ENCODE measurements around the gene SLC39A11.

The SLC39A11 gene

GRCh38 chr17:72876413-72876812 is 216.1 kb downstream of the SLC39A11 start:
- DNase-seq (ENCODE audit: extremely low spot score) = no peak
- TF ChIP-seq FOXA1 (IDR thresholded peaks at IDR 0.05) = no peak
- POLR2A ChIA-PET = no interaction called here
- CTCF ChIA-PET = no interaction called here

GRCh38 chr17:72875361-72875760 is 217.1 kb downstream of the SLC39A11 start:
- no peak for DNase-seq (ENCODE audit: extremely low spot score)
- TF ChIP-seq HDGF (IDR thresholded peaks at IDR 0.05; ENCODE audit: borderline replicate concordance) (no peak), CTBP1 (IDR thresholded peaks at IDR 0.05; ENCODE audit: borderline replicate concordance) (no peak), L3MBTL2 (conservative IDR thresholded peaks at IDR 0.05) (no peak), SUZ12 (IDR thresholded peaks at IDR 0.05) (no peak), ELF4 (IDR thresholded peaks at IDR 0.05) (no peak), TARDBP (IDR thresholded peaks at IDR 0.05) (no peak), FOXM1 (IDR thresholded peaks at IDR 0.05; ENCODE audit: borderline replicate concordance) (no peak), SP1 (IDR thresholded peaks at IDR 0.05) (no peak), ARNT (IDR thresholded peaks at IDR 0.05) (no peak), BHLHE40 (IDR thresholded peaks at IDR 0.05; ENCODE audit: borderline replicate concordance) (no peak), NFRKB (IDR thresholded peaks at IDR 0.05) (no peak), LEF1 (IDR thresholded peaks at IDR 0.05; ENCODE audit: borderline replicate concordance) (no peak), FOXA1 (IDR thresholded peaks at IDR 0.05) (no peak), FOXK2 (IDR thresholded peaks at IDR 0.05) (no peak), PKNOX1 (IDR thresholded peaks at IDR 0.05) (no peak), ZNF384 (IDR thresholded peaks at IDR 0.05) (no peak)
- ChIA-PET CTCF (interaction anchor here (0.7 kb wide), 1 partner anchor 18 kb away, joined by 3 read pairs; no protein-coding TSS in a partner anchor), POLR2A (no interaction called here)

- ChIA-PET POLR2A (no interaction called here), CTCF (no interaction called here)
- TF ChIP-seq TARDBP (IDR thresholded peaks at IDR 0.05) = no peak
- no peak for TF ChIP-seq PKNOX1 (IDR thresholded peaks at IDR 0.05)
- no peak for TF ChIP-seq L3MBTL2 (conservative IDR thresholded peaks at IDR 0.05)
- TF ChIP-seq ZNF384 (IDR thresholded peaks at IDR 0.05) = no peak
- no peak for TF ChIP-seq LEF1 (IDR thresholded peaks at IDR 0.05; ENCODE audit: borderline replicate concordance)
- no peak for TF ChIP-seq SUZ12 (IDR thresholded peaks at IDR 0.05)
- no peak for TF ChIP-seq CTBP1 (IDR thresholded peaks at IDR 0.05; ENCODE audit: borderline replicate concordance)
- TF ChIP-seq FOXM1 (IDR thresholded peaks at IDR 0.05; ENCODE audit: borderline replicate concordance) = no peak
- TF ChIP-seq FOXA1 (IDR thresholded peaks at IDR 0.05) = no peak
- no peak for TF ChIP-seq BHLHE40 (IDR thresholded peaks at IDR 0.05; ENCODE audit: borderline replicate concordance)
- no peak for TF ChIP-seq FOXK2 (IDR thresholded peaks at IDR 0.05)
- no peak for TF ChIP-seq ELF4 (IDR thresholded peaks at IDR 0.05)
- TF ChIP-seq HDGF (IDR thresholded peaks at IDR 0.05; ENCODE audit: borderline replicate concordance) = no peak
- no peak for TF ChIP-seq SP1 (IDR thresholded peaks at IDR 0.05)
- no peak for TF ChIP-seq ARNT (IDR thresholded peaks at IDR 0.05)
- TF ChIP-seq NFRKB (IDR thresholded peaks at IDR 0.05) = no peak
- DNase-seq (ENCODE audit: extremely low spot score) = no peak
Observed at GRCh38 chr17:72872396-72872795, 220.1 kb downstream of the SLC39A11 start.

- no peak for DNase-seq (ENCODE audit: extremely low spot score)
- no peak for TF ChIP-seq SP1 (IDR thresholded peaks at IDR 0.05)
- no peak for TF ChIP-seq PKNOX1 (IDR thresholded peaks at IDR 0.05)
- no peak for TF ChIP-seq NFRKB (IDR thresholded peaks at IDR 0.05)
- TF ChIP-seq ARNT (IDR thresholded peaks at IDR 0.05) = no peak
- TF ChIP-seq HDGF (IDR thresholded peaks at IDR 0.05; ENCODE audit: borderline replicate concordance) = no peak
- no peak for TF ChIP-seq SUZ12 (IDR thresholded peaks at IDR 0.05)
- no peak for TF ChIP-seq CTBP1 (IDR thresholded peaks at IDR 0.05; ENCODE audit: borderline replicate concordance)
- no peak for TF ChIP-seq TARDBP (IDR thresholded peaks at IDR 0.05)
- no peak for TF ChIP-seq FOXK2 (IDR thresholded peaks at IDR 0.05)
- TF ChIP-seq ZNF384 (IDR thresholded peaks at IDR 0.05) = no peak
- TF ChIP-seq ELF4 (IDR thresholded peaks at IDR 0.05) = no peak
- TF ChIP-seq LEF1 (IDR thresholded peaks at IDR 0.05; ENCODE audit: borderline replicate concordance) = no peak
- TF ChIP-seq BHLHE40 (IDR thresholded peaks at IDR 0.05; ENCODE audit: borderline replicate concordance) = no peak
- TF ChIP-seq FOXA1 (IDR thresholded peaks at IDR 0.05) = no peak
- TF ChIP-seq L3MBTL2 (conservative IDR thresholded peaks at IDR 0.05) = no peak
- no peak for TF ChIP-seq FOXM1 (IDR thresholded peaks at IDR 0.05; ENCODE audit: borderline replicate concordance)
- POLR2A ChIA-PET = no interaction called here
- CTCF ChIA-PET = no interaction called here
Observed at GRCh38 chr17:72870367-72870985, 222.0 kb downstream of the SLC39A11 start.

GRCh38 chr17:72869630-72870029 is 222.9 kb downstream of the SLC39A11 start:
- POLR2A ChIA-PET = no interaction called here
- DNase-seq (ENCODE audit: extremely low spot score) = no peak
- TF ChIP-seq FOXA1 (IDR thresholded peaks at IDR 0.05) (no peak), NFRKB (IDR thresholded peaks at IDR 0.05) (no peak), ELF4 (IDR thresholded peaks at IDR 0.05) (no peak), BHLHE40 (IDR thresholded peaks at IDR 0.05; ENCODE audit: borderline replicate concordance) (no peak), ARNT (IDR thresholded peaks at IDR 0.05) (no peak), PKNOX1 (IDR thresholded peaks at IDR 0.05) (no peak), FOXM1 (IDR thresholded peaks at IDR 0.05; ENCODE audit: borderline replicate concordance) (no peak), LEF1 (IDR thresholded peaks at IDR 0.05; ENCODE audit: borderline replicate concordance) (no peak), FOXK2 (IDR thresholded peaks at IDR 0.05) (no peak), L3MBTL2 (conservative IDR thresholded peaks at IDR 0.05) (no peak), CTBP1 (IDR thresholded peaks at IDR 0.05; ENCODE audit: borderline replicate concordance) (no peak), SP1 (IDR thresholded peaks at IDR 0.05) (no peak), TARDBP (IDR thresholded peaks at IDR 0.05) (no peak), HDGF (IDR thresholded peaks at IDR 0.05; ENCODE audit: borderline replicate concordance) (no peak), ZNF384 (IDR thresholded peaks at IDR 0.05) (no peak), SUZ12 (IDR thresholded peaks at IDR 0.05) (no peak)
- CTCF ChIA-PET = no interaction called here
